AG09319 (cell line): ENCODE measurements around the gene PLXNC1.

Experiments
- DNase-seq: peaks from one replicate; pipeline ENCODE4 v3.0.0-alpha.2; 2010; ENCODE audit warnings: low read depth; ENCODE audit errors: extremely low read depth
- TF ChIP-seq, protein P1 (sequence below): IDR thresholded peaks from 2 replicates; pipeline ENCODE4 v1.5.1; 2011; ENCODE audit warnings: low read depth, mild to moderate bottlenecking, inconsistent platforms, low read length, moderate library complexity

PLXNC1 gene

DNA sequence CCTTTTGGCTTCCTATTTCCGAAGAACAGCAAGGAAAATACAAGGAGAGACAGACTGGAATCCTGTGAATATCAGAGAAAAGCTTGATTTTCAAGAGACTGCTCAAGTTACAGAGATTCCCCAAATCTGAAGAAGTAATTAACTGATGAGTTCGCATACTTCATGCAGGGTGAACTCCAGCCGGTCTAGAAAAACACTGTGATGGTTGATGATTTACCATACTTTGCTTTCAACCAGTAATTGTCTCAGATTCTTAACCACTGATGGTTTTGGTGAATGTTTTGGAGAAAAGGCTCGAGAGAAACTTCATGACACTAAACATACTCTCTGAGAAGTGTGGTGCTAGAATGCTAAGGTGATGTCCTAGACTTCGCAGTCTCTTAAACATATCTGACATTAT, 4.4 kb upstream of the PLXNC1 start:
- TF ChIP-seq, protein P1, sequence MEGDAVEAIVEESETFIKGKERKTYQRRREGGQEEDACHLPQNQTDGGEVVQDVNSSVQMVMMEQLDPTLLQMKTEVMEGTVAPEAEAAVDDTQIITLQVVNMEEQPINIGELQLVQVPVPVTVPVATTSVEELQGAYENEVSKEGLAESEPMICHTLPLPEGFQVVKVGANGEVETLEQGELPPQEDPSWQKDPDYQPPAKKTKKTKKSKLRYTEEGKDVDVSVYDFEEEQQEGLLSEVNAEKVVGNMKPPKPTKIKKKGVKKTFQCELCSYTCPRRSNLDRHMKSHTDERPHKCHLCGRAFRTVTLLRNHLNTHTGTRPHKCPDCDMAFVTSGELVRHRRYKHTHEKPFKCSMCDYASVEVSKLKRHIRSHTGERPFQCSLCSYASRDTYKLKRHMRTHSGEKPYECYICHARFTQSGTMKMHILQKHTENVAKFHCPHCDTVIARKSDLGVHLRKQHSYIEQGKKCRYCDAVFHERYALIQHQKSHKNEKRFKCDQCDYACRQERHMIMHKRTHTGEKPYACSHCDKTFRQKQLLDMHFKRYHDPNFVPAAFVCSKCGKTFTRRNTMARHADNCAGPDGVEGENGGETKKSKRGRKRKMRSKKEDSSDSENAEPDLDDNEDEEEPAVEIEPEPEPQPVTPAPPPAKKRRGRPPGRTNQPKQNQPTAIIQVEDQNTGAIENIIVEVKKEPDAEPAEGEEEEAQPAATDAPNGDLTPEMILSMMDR: no peak
- no peak for DNase-seq

DNA sequence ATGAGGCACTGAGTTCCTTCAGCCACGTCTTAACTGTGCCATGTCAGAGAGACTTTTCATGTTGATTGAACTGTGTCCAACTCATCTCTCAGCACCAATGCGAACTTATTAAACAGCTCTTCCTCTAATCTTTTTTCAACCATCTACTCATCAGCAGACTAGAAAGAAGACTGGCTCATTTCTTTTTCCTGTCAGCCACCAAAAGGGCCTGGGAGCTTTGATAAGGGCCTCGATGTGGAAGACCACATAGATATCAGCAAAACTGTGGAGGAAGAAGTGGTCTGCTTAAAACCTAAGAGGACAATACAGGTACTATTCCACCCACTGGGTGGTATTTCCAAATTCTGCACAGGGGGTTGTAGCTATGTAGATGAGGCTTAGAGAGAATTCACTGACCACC, 3.6 kb upstream of the PLXNC1 start:
- no peak for DNase-seq
- TF ChIP-seq, protein P1: no peak

DNA sequence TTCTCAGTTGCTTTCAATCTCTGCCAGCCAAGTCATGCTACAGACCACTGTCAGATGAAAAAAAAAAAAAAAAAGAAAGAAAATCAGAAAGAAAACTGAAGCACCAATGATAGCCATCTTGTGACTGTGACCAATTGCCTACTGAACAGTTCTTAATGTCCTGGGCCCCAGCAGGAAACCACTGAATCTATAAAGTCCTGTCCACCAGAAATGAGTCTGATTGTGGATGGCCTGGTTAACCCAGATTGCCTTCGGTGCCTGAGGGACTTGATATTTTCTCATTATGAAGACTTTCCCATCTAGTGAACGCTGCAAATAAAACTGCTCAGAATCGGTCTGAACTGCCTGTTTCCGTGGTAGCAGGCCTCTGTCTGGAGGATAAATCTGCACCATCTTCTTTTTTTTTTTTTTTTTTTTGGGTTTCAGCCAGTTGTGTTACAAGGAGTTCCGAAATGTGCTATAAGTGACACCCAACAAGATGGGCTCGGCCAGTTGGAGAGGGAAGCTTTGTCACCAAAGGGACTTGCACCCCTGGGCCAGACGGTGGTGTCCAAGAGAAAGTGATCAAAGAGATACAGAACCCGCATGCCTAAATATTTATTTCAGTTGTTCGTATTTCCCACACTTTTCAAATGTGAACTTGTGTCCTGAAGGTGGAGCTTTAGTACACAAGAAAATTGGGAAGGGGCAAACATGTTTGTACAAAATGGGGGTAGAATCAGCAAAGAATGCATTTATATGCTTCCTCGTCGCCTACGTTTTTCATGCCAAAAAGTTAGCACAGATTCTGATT, 3.0 kb upstream of the PLXNC1 start:
- TF ChIP-seq, protein P1: peak; percentile 45
- DNase-seq: peak; percentile 14

DNA sequence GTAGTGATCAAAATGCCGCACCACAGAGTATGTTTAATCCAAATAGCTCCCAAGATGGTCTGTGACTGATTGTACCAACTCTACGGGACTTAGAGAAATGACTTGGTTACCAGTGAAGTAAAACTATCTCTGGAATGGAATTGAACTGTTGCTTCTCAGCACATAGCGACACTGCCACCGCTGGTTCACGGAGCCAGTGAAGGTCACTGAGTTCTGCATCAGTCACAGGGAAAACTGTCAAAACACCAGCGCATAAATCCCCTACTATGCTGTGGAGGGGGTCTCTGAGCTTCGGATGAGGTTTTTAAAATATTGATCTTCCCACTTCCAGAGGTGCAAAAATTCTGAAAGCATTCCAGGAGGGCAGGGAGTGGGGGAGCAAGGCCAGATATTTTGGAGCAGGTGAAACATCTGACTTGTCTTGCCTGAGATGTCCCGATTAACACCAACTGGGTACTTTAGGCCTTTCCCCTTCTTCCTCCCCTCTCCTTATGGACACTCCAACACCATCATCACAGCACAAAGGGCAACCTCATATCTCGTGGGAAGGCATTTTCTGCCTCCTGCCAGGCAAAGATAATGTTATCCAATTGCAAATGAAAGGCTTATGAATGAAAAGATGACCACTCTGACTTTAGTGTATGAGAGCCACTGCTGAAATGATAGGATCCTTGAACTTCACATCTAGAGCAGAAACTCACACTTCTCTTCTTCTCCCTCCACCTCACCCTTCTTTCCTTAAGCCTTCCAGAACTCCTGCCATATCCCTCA, 2.0 kb upstream of the PLXNC1 start:
- no peak for DNase-seq
- TF ChIP-seq, protein P1: no peak

DNA sequence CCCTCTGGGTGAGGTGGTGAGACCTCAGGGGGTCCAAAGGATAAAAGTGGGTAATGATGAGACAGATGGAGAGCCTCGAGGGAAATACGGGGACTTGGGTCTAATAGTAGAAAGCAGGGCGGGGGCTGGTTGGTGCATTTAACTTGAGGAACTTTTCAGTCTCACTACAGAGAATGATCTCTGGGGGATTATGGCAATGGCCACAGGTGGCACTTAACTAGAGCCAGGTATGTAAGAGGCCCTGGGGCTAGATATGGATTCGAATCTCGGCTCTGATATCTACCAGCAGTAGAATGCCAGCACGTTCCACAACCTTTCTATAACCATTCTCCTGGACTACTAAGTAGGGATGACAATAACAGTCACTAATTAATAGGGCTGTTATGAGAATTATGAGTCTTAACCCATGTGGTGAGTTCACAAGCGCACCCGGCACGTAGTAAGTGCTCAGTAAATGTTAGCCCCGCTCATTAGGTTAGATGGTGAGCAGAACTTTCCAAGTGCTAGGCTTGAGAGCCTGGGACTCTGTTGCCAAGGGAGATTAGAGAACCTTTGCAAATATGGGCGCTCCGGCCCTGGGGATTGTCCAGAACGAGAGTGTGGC, 888 bp upstream of the PLXNC1 start:
- no peak for DNase-seq
- TF ChIP-seq, protein P1: no peak

DNA sequence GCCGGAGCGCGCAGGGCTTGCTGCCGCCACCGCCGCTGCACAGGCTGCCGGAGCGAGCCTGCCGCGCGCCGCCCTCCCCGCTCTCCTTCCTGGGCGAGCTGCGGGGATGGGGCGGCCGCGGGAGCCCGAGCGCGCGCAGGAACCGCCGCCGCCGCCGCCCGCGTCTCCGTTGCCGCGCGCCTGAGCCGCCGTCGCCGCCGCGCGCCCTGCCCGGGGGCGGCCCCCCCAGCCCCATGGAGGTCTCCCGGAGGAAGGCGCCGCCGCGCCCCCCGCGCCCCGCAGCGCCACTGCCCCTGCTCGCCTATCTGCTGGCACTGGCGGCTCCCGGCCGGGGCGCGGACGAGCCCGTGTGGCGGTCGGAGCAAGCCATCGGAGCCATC, 352 bp downstream of the PLXNC1 start:
- TF ChIP-seq, protein P1: no peak
- no peak for DNase-seq
